ENCODE results near the gene NHP2. TPM values are rescaled to one million over a fixed set of nuclear protein-coding genes. Genes with fewer than 3 reads are reported as not detected.

NHP2 gene
- total RNA-seq, 1 donor from 2014 or later: 273 TPM

GRCh38 chr5:178110511-178110910, 43.2 kb downstream of the NHP2 start:
- H3K4me3 Mint-ChIP-seq: no peak overlapping the region
- intact Hi-C loops (cut with micrococcal nuclease): loop anchor here (5.0 kb wide), 1 partner anchor 33 kb away; no protein-coding TSS in a partner anchor
- H3K4me1 Mint-ChIP-seq: peaks cover 23% of the 10 kb centered on the region

GRCh38 chr5:178108966-178109365, 44.7 kb downstream of the NHP2 start:
- H3K36me3 Mint-ChIP-seq (ENCODE audit: low read depth): no peaks in the 10 kb centered on the region
- H3K27ac Mint-ChIP-seq: no peak overlapping the region
- H3K9me3 Mint-ChIP-seq: peaks cover 3% of the 10 kb centered on the region
- H3K4me1 Mint-ChIP-seq: peaks cover 10% of the 10 kb centered on the region
- intact Hi-C loops (cut with micrococcal nuclease): no loop called here
- H3K4me3 Mint-ChIP-seq: no peak overlapping the region
- peaks cover 15% of the 10 kb centered on the region for H3K27me3 Mint-ChIP-seq
- no peak for DNase-seq

More at GRCh38 chr5:178110511-178110910, 43.2 kb downstream of the NHP2 start:
- peak overlapping the region; percentile 31 for H3K27ac Mint-ChIP-seq
- H3K27me3 Mint-ChIP-seq: peaks cover 25% of the 10 kb centered on the region
- peaks cover 2% of the 10 kb centered on the region for H3K36me3 Mint-ChIP-seq (ENCODE audit: low read depth)
- H3K9me3 Mint-ChIP-seq: peaks cover 3% of the 10 kb centered on the region
- DNase-seq: no peak

GRCh38 chr5:178108446-178108845, 45.2 kb downstream of the NHP2 start:
- intact Hi-C loops (cut with micrococcal nuclease): no loop called here
- Mint-ChIP-seq H3K9me3 (peaks cover 3% of the 10 kb centered on the region), H3K36me3 (ENCODE audit: low read depth) (no peaks in the 10 kb centered on the region), H3K4me1 (peaks cover 10% of the 10 kb centered on the region), H3K27me3 (peaks cover 15% of the 10 kb centered on the region), H3K27ac (no peak overlapping the region), H3K4me3 (no peak overlapping the region)
- DNase-seq: no peak

GRCh38 chr5:178107756-178108310, 45.9 kb downstream of the NHP2 start:
- Mint-ChIP-seq H3K27ac (no peak overlapping the region), H3K9me3 (peaks cover under 1% of the 10 kb centered on the region), H3K36me3 (ENCODE audit: low read depth) (no peaks in the 10 kb centered on the region), H3K4me3 (no peak overlapping the region), H3K27me3 (peaks cover 12% of the 10 kb centered on the region), H3K4me1 (peaks cover 7% of the 10 kb centered on the region)
- DNase-seq: no peak
- intact Hi-C loops (cut with micrococcal nuclease): no loop called here

GRCh38 chr5:178106556-178107239, 47.0 kb downstream of the NHP2 start:
- no peak overlapping the region for H3K27ac Mint-ChIP-seq
- H3K36me3 Mint-ChIP-seq (ENCODE audit: low read depth): no peaks in the 10 kb centered on the region
- H3K4me1 Mint-ChIP-seq: peaks cover 5% of the 10 kb centered on the region
- intact Hi-C loops (cut with micrococcal nuclease): no loop called here
- H3K4me3 Mint-ChIP-seq: no peak overlapping the region
- no peaks in the 10 kb centered on the region for H3K9me3 Mint-ChIP-seq
- DNase-seq: no peak
- H3K27me3 Mint-ChIP-seq: peaks cover 4% of the 10 kb centered on the region

- Mint-ChIP-seq H3K4me1 (peaks cover 5% of the 10 kb centered on the region), H3K9me3 (no peaks in the 10 kb centered on the region)
Observed at GRCh38 chr5:178106086-178106485, 47.6 kb downstream of the NHP2 start.

GRCh38 chr5:178104492-178104891, 49.2 kb downstream of the NHP2 start:
- Mint-ChIP-seq H3K36me3 (ENCODE audit: low read depth) (no peaks in the 10 kb centered on the region), H3K4me3 (no peak overlapping the region), H3K9me3 (no peaks in the 10 kb centered on the region), H3K27me3 (peaks cover 2% of the 10 kb centered on the region), H3K4me1 (peaks cover 5% of the 10 kb centered on the region), H3K27ac (no peak overlapping the region)
- DNase-seq: no peak
- intact Hi-C loops (cut with micrococcal nuclease): no loop called here

More at GRCh38 chr5:178106086-178106485, 47.6 kb downstream of the NHP2 start:
- H3K27me3 Mint-ChIP-seq: peaks cover 4% of the 10 kb centered on the region
- no peak overlapping the region for H3K27ac Mint-ChIP-seq
- no peak for DNase-seq
- H3K36me3 Mint-ChIP-seq (ENCODE audit: low read depth): no peaks in the 10 kb centered on the region
- no peak overlapping the region for H3K4me3 Mint-ChIP-seq
- intact Hi-C loops (cut with micrococcal nuclease): no loop called here

GRCh38 chr5:178103612-178104011, 50.1 kb downstream of the NHP2 start:
- Mint-ChIP-seq H3K27me3 (no peaks in the 10 kb centered on the region), H3K4me1 (peaks cover 2% of the 10 kb centered on the region), H3K9me3 (no peaks in the 10 kb centered on the region), H3K4me3 (no peak overlapping the region), H3K27ac (no peak overlapping the region), H3K36me3 (ENCODE audit: low read depth) (no peaks in the 10 kb centered on the region)
- intact Hi-C loops (cut with micrococcal nuclease): no loop called here
- no peak for DNase-seq

Other genes starting within 250 kb of the NHP2 start
- not detected in 2 replicates for gene PROP1, start 157.6 kb downstream of the NHP2 start, total RNA-seq
- gene N4BP3, start 40.4 kb downstream of the NHP2 start, total RNA-seq: 3.2 and 3.3 TPM in 2 replicates
- gene RMND5B, start 22.9 kb downstream of the NHP2 start, total RNA-seq: 29.3 and 29.5 TPM in 2 replicates
- gene GMCL2, start 33.5 kb upstream of the NHP2 start, total RNA-seq: 0.07 TPM in 1 of 2 replicates, not detected in the other
- 492 and 507 TPM in 2 replicates for gene HNRNPAB, start 50.6 kb upstream of the NHP2 start, total RNA-seq
- 77.8 and 85.9 TPM in 2 replicates for gene PHYKPL, start 78.9 kb upstream of the NHP2 start, total RNA-seq